HepG2 (cell line): ENCODE measurements around the gene SSX4B.

ENCODE experiments used
- TF ChIP-seq, protein P1 (sequence below): sonication (generic); formaldehyde crosslinking; conservative IDR thresholded peaks from 2 replicates; pipeline ENCODE4 v1.4.0; 2020; ENCODE audit warnings: missing genetic modification reagents
- TF ChIP-seq, protein P2 (sequence below): sonication (generic); formaldehyde crosslinking; IDR thresholded peaks from 2 replicates; pipeline ENCODE4 v1.4.0; 2020; ENCODE audit warnings: missing genetic modification reagents, mild to moderate bottlenecking, borderline replicate concordance
- TF ChIP-seq, protein P3 (sequence below): sonication (generic); formaldehyde crosslinking; IDR thresholded peaks from 2 replicates; pipeline ENCODE4 v1.5.0; 2020; ENCODE audit warnings: mild to moderate bottlenecking, missing genetic modification reagents, moderate library complexity

DNA sequence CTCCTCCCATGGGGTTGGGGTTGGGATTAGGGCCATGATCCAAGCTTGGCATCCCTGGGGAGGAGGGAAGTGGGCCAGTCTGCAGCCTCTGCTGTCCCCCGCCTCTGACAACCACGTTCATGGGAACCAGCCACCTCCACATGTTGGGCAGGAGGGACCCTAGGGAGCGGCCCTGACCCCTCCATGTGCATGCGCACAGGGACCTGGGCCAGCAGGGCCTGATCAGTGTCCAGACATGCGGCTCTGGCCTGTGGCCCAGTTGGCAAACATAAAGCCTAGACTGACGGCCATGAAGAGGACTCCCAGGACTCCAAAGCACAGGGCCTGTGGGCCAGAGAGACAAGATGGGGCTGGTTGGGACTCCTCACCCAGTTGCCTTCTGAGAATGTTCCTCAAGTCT lies 47.0 kb upstream of the SSX4B start:
- TF ChIP-seq, protein P1, sequence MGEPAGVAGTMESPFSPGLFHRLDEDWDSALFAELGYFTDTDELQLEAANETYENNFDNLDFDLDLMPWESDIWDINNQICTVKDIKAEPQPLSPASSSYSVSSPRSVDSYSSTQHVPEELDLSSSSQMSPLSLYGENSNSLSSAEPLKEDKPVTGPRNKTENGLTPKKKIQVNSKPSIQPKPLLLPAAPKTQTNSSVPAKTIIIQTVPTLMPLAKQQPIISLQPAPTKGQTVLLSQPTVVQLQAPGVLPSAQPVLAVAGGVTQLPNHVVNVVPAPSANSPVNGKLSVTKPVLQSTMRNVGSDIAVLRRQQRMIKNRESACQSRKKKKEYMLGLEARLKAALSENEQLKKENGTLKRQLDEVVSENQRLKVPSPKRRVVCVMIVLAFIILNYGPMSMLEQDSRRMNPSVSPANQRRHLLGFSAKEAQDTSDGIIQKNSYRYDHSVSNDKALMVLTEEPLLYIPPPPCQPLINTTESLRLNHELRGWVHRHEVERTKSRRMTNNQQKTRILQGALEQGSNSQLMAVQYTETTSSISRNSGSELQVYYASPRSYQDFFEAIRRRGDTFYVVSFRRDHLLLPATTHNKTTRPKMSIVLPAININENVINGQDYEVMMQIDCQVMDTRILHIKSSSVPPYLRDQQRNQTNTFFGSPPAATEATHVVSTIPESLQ, result no peak
- TF ChIP-seq, protein P2, sequence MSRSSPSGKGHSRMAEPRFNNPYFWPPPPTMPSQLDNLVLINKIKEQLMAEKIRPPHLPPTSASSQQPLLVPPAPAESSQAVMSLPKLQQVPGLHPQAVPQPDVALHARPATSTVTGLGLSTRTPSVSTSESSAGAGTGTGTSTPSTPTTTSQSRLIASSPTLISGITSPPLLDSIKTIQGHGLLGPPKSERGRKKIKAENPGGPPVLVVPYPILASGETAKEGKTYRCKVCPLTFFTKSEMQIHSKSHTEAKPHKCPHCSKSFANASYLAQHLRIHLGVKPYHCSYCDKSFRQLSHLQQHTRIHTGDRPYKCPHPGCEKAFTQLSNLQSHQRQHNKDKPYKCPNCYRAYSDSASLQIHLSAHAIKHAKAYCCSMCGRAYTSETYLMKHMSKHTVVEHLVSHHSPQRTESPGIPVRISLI (CRISPR knock-in tag), result no peak
- TF ChIP-seq, protein P3, sequence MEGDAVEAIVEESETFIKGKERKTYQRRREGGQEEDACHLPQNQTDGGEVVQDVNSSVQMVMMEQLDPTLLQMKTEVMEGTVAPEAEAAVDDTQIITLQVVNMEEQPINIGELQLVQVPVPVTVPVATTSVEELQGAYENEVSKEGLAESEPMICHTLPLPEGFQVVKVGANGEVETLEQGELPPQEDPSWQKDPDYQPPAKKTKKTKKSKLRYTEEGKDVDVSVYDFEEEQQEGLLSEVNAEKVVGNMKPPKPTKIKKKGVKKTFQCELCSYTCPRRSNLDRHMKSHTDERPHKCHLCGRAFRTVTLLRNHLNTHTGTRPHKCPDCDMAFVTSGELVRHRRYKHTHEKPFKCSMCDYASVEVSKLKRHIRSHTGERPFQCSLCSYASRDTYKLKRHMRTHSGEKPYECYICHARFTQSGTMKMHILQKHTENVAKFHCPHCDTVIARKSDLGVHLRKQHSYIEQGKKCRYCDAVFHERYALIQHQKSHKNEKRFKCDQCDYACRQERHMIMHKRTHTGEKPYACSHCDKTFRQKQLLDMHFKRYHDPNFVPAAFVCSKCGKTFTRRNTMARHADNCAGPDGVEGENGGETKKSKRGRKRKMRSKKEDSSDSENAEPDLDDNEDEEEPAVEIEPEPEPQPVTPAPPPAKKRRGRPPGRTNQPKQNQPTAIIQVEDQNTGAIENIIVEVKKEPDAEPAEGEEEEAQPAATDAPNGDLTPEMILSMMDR, result no peak
